DMS 273 (cell line): ENCODE data around the gene SYNGAP1.
"Not testable (repeated sequence)": the region's sequence is repeated elsewhere in the genome, so short reads cannot be mapped to it uniquely, and the experiment has no call there.

Source experiments
- DNase-seq: peaks from one replicate; lab custom pipeline; 2025; ENCODE audit not compliant: unreplicated experiment; lab: John Stamatoyannopoulos, UW

Gene SYNGAP1

GRCh38 chr6:33419580-33420490 lies at the start of gene SYNGAP1:
Gene SYNGAP1, plus strand, starts transcription at chr6:33420065. Its CDS starts 200 bp downstream, at chr6:33420265.
- DNase-seq, result peak; percentile 80

DNA sequence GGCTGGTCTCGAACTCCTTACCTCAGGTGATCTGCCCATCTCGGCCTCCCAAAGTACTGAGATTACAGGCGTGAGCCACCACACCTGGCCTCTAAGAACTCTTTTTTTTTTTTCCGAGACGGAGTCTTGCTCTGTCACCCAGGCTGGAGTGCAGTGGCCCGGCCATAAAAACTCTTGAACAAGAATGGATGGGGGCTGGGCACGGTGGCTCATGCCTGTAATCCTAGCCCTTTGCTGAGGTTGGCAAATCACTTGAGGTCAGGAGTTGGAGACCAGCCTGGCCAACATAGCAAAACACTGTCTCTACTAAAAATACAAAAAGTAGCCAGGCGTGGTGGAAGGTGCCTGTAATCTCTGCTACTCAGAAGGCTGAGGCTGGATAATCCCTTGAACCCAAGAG lies 48.0 kb upstream of the SYNGAP1 start:
- DNase-seq, result not testable (repeated sequence)

- peak; percentile 40 for DNase-seq
Measured at GRCh38 chr6:33372526-33373123, 47.2 kb upstream of the SYNGAP1 start.

GRCh38 chr6:33373960-33374910 lies 45.6 kb upstream of the SYNGAP1 start:
- DNase-seq, result no peak

- DNase-seq, result peak; percentile 74
Measured at GRCh38 chr6:33375143-33375671, 44.7 kb upstream of the SYNGAP1 start.

DNA sequence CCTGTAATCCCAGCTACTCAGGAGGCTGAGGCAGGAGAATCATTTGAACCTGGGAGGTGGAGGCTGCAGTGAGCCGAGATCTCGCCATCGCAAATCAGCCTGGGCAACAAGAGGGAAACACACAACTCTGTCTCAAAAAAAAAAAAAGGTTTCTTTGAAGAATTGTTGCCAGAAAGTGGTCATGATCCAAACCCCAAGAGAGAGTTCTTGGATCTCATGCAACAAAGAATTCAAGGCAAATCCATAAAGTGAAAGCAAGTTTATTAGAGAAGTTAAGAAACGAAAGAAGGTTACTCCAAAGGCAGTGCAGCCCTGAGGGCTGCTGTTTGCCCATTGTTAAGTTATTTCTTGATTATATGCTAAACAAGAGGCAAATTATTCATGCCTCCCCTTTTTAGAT lies 42.7 kb upstream of the SYNGAP1 start:
- no peak for DNase-seq

- DNase-seq, result not testable (repeated sequence)
Measured at GRCh38 chr6:33379184-33379583, 40.7 kb upstream of the SYNGAP1 start.

DNA sequence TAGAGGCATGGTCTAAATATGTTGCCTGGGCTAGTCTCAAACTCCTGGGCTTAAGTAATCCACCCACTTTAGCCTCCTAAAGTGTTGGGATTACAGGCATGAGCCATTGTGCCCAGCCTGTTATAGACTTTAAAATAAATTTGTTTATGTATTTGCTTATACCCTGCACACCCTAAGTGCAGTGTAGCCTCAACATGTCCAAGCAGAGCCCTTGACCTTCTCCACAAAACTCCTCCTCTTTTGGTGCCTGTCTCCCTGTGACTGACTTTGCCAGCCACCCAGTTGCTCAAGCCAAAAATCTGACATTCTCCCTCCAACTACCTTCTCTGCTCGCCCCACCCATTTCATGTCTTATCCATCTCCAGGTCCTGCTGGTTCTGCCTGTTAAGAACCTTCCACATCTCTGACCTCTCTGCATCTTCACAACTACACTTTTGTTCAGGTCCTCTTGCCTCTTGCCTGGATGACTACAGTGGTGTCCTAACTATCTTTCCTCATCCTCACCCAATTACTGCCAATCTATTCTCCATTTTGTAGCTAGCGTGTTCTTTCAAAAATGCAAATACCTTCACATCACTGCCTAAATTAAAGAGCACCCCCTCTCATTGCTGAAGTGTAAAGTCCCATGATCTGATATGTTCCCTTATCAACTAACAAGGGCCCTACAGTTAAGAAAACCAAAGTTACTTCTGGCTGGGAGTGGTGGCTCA lies 39.4 kb upstream of the SYNGAP1 start:
- no peak for DNase-seq

GRCh38 chr6:33383427-33384185 lies 36.3 kb upstream of the SYNGAP1 start:
- peak; percentile 39 for DNase-seq

DNA sequence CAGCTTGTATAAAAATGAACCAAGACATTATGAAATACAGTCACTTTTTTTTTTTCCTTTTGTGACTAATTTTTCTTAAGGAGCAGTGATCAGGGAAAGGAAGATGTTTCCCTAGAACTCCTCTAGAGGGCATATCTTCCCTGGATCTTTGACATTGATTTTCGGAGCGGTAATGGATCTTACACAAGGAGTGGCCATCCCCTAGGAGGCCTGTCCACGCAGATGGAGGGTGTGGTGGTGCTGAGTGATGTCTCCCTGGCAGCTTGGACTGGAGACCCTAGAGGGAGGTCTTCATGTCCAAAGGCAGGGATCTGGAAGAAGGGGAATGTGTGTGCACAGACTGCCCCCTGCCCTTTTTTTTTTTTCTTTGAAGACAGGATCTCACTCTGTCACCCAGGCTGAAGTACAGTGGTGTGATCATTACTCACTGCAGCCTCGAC lies 35.3 kb upstream of the SYNGAP1 start:
- DNase-seq, result peak; percentile 34

DNA sequence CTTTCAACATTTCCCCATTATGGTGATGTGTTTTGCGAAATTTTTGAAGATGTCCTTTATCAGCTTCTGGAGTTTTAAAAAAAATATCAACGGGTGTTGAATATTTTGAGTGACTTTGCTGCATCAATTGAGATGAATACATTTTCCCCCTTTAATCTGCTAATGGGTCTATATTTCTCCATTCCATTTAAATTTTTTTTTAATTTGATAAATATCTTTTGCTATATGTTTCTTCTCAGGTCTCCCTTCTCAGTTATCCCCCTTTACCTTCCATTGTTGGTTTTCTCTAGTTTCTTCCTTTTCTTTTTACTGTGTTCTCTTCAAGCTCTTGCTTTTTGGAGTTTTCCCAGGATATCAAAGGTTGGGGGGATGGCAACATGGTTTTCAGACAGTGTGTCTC lies 29.7 kb upstream of the SYNGAP1 start:
- DNase-seq, result no peak

GRCh38 chr6:33390767-33391277 lies 29.0 kb upstream of the SYNGAP1 start:
- no peak for DNase-seq

DNA sequence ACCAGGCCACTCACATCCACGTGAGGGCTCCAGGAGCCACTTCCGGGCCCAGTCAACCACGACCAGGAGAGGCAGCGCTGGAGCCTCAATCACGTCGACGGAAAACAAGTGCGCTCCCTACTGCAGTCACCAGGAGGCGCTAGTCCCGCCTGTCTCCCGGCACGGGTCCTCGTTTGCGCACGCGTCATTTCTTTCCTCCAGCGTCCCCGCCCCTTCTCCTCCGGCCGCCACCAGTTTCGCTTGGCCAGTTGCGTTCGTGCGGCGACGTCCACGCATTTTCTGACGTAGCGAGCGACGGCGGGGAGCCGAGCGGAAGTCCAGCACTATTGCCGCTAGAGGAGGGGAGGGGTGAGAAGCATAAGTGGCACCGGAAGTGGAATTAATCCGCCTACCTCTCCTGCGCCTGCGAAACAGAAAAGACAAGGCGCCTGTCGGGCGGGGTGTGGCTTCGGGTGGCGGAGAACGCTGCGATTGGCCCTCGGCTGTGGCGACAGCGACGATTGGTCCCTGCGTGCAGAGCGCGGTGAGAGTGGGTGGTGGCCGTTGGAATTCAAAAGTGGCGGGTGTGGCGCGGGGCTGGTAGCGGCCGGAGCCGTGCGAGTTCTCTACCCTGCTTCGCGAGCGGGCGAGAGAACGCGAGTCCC lies 28.5 kb upstream of the SYNGAP1 start, which contains the start of gene KIFC1:
TSS of gene KIFC1 (plus strand) at position 546 of the 644 bp plus-strand sequence. CDS start 163 bp downstream, outside the sequence.
- peak; percentile 100 for DNase-seq

GRCh38 chr6:33391922-33392594 lies 27.8 kb upstream of the SYNGAP1 start:
- DNase-seq, result peak; percentile 75

GRCh38 chr6:33392595-33392948 lies 27.3 kb upstream of the SYNGAP1 start:
- DNase-seq, result peak; percentile 69

- DNase-seq, result no peak
Measured at GRCh38 chr6:33392979-33393378, 26.9 kb upstream of the SYNGAP1 start.

- no peak for DNase-seq
Measured at GRCh38 chr6:33397541-33397940, 22.3 kb upstream of the SYNGAP1 start.

DNA sequence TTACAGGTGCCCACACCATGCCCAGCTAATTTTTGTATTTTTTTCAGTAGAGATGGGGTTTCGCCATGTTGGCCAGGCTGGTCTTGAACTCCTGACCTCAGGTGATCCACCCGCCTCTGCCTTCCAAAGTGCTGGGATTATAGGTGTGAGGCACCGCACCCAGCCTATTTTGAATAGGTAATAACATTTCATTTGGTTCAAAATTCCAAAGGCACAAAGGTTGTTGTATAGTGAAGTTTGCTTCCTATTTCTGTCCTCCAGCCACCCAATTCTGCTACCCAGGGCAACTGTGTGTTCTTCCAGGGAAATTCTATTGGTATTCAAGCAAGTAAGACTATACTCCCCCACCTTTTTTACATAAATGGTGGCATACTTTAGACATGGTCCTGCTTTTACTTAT lies 21.3 kb upstream of the SYNGAP1 start:
- not testable (repeated sequence) for DNase-seq
